Neural crest cell (in vitro differentiated cells): Measurements from ENCODE around the gene SLC39A11. TPM values are rescaled to one million over a fixed set of nuclear protein-coding genes. Genes with fewer than 3 reads are reported as not detected.

Experiments used
- DNase-seq: peaks from one replicate; pipeline ENCODE4 v3.0.0; 2021; ENCODE audit warnings: low read depth, mixed read lengths, low spot score
- H3K27ac Mint-ChIP-seq: one replicate; pipeline ENCODE4 v1.8.0; 2021; ENCODE audit warnings: mild to moderate bottlenecking, mixed read lengths; ENCODE audit not compliant: unreplicated experiment
- H3K27me3 Mint-ChIP-seq: 2 replicates; pipeline ENCODE4 v1.8.0; 2021; ENCODE audit warnings: low read depth, mild to moderate bottlenecking, mixed read lengths
- H3K36me3 Mint-ChIP-seq: 2 replicates; pipeline ENCODE4 v1.8.0; 2021; ENCODE audit warnings: low read depth, mild to moderate bottlenecking, mixed read lengths
- H3K4me1 Mint-ChIP-seq: 2 replicates; pipeline ENCODE4 v1.8.0; 2021; ENCODE audit warnings: mixed read lengths
- H3K4me3 Mint-ChIP-seq: one replicate; pipeline ENCODE4 v1.8.0; 2021; ENCODE audit warnings: mild to moderate bottlenecking, mixed read lengths
- H3K9me3 Mint-ChIP-seq: 2 replicates; pipeline ENCODE4 v1.8.0; 2021; ENCODE audit warnings: mixed read lengths
- total RNA-seq: library from RNA; stranded (reverse); gene quantifications from 2 replicates; pipeline ENCODE4 v1.2.1, GENCODE V29; 2021
- TF ChIP-seq, protein P1 (sequence below): fragments of 200-600 bp; sonication (generic); conservative IDR thresholded peaks from 2 replicates; pipeline ENCODE4 v1.5.0; 2021; ENCODE audit warnings: antibody characterized with exemption, mild to moderate bottlenecking

SLC39A11 gene
- total RNA-seq, 1 donor from 2014 or later, result 11.3 TPM

- Mint-ChIP-seq H3K4me3 (no peak overlapping the region), H3K27ac (no peak overlapping the region), H3K9me3 (peaks cover 2% of the 10 kb centered on the region), H3K36me3 (peaks cover 2% of the 10 kb centered on the region), H3K27me3 (no peaks in the 10 kb centered on the region), H3K4me1 (no peaks in the 10 kb centered on the region)
- TF ChIP-seq, protein P1, sequence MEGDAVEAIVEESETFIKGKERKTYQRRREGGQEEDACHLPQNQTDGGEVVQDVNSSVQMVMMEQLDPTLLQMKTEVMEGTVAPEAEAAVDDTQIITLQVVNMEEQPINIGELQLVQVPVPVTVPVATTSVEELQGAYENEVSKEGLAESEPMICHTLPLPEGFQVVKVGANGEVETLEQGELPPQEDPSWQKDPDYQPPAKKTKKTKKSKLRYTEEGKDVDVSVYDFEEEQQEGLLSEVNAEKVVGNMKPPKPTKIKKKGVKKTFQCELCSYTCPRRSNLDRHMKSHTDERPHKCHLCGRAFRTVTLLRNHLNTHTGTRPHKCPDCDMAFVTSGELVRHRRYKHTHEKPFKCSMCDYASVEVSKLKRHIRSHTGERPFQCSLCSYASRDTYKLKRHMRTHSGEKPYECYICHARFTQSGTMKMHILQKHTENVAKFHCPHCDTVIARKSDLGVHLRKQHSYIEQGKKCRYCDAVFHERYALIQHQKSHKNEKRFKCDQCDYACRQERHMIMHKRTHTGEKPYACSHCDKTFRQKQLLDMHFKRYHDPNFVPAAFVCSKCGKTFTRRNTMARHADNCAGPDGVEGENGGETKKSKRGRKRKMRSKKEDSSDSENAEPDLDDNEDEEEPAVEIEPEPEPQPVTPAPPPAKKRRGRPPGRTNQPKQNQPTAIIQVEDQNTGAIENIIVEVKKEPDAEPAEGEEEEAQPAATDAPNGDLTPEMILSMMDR, result no peak
- no peak for DNase-seq
Observed at GRCh38 chr17:72922219-72922618, 170.3 kb downstream of the SLC39A11 start.

GRCh38 chr17:72921347-72922054 lies 171.0 kb downstream of the SLC39A11 start:
- no peaks in the 10 kb centered on the region for H3K27me3 Mint-ChIP-seq
- no peak overlapping the region for H3K27ac Mint-ChIP-seq
- no peaks in the 10 kb centered on the region for H3K4me1 Mint-ChIP-seq
- H3K36me3 Mint-ChIP-seq, result peaks cover 4% of the 10 kb centered on the region
- TF ChIP-seq, protein P1, result no peak
- peaks cover 2% of the 10 kb centered on the region for H3K9me3 Mint-ChIP-seq
- DNase-seq, result no peak
- H3K4me3 Mint-ChIP-seq, result no peak overlapping the region

- Mint-ChIP-seq H3K27ac (no peak overlapping the region), H3K9me3 (peaks cover 2% of the 10 kb centered on the region), H3K4me3 (no peak overlapping the region), H3K36me3 (peaks cover 4% of the 10 kb centered on the region), H3K4me1 (no peaks in the 10 kb centered on the region), H3K27me3 (no peaks in the 10 kb centered on the region)
- TF ChIP-seq, protein P1, result no peak
- DNase-seq, result no peak
Observed at GRCh38 chr17:72920513-72920912, 172.0 kb downstream of the SLC39A11 start.

DNA sequence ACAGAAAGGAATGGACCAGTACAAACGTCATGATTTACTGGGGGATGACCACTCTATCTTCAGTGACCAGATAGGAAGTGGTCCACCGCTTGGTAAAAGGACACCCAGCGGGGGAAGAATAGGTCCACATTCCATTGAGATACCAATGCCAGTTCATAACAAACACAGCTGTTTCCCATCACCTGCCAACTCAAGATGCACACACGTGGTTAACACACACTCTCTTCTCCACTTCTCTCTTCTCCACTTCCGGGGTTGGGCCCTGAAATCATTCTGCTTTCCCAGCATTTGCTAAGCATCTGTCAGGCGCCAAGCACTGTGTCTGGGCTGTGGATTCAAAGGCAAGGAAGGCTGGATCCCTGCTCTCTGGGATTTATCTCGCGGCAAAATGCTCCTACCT lies 175.5 kb downstream of the SLC39A11 start:
- Mint-ChIP-seq H3K36me3 (peaks cover 4% of the 10 kb centered on the region), H3K27me3 (no peaks in the 10 kb centered on the region), H3K4me1 (no peaks in the 10 kb centered on the region), H3K27ac (no peak overlapping the region), H3K9me3 (no peaks in the 10 kb centered on the region), H3K4me3 (no peak overlapping the region)
- no peak for DNase-seq
- TF ChIP-seq, protein P1, result no peak

GRCh38 chr17:72915625-72916081 lies 176.8 kb downstream of the SLC39A11 start:
- H3K27me3 Mint-ChIP-seq, result no peaks in the 10 kb centered on the region
- DNase-seq, result no peak
- H3K36me3 Mint-ChIP-seq, result peaks cover 4% of the 10 kb centered on the region
- TF ChIP-seq, protein P1, result no peak
- no peak overlapping the region for H3K4me3 Mint-ChIP-seq
- no peaks in the 10 kb centered on the region for H3K4me1 Mint-ChIP-seq
- H3K9me3 Mint-ChIP-seq, result no peaks in the 10 kb centered on the region
- no peak overlapping the region for H3K27ac Mint-ChIP-seq
